ENCODE measurements around the gene RNF157.

GRCh38 chr17:76213491-76213890 lies 26.8 kb downstream of the RNF157 start:
- TF ChIP-seq CTCF (tag by site-specific recombination; IDR thresholded peaks at IDR 0.05) (no peak), ZNF639 (tag by site-specific recombination; IDR thresholded peaks at IDR 0.05) (no peak), ZNF19 (tag by site-specific recombination; IDR thresholded peaks at IDR 0.05; ENCODE audit: low read depth) (no peak)

All from HEK293 (cell line).